ENCODE measurements around the gene TOP3A.

TOP3A gene

DNA sequence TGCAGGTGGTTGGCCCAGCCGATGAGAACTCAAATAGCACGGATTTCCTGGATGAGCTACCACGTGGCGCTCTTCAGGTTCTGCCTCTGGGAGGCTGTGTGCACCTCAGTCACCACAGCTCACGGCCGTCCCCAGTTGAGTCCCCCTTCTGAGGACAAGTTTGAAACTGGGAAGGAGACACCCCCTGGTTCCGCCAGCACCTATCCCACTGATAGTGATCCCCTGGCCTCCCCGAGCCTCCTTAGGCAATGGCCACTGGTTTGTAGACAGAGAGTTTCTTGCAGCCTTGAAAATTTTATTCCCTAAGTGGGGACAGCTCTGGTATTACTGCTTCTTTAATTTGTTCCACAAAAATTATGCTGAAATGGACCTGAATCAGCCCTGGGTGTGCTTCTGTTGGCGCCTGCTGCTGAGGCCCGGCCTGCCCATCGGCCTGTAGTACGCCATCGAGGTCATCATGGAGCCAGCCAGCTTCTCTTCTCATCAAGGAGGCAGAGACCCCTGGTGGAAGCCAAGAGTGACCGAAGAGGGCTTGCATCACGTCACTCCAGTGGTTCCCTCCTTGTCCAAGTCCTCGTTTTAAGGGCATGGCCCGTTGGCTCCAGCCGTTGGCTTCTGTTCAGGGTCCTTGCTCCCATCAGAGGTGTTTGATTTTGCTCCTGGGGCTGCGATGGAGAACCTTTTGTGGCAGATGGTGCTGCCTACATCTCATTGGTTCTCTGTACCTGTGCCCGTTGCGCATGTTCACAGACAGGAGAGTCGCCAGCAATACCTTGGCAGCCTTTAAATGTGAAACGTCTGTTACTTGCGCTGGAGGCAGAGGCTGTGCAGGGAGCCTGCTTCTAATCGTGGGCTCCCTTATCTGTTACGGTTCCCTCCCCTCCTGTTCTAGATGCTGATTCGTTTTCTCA lies 9.6 kb upstream of the TOP3A start:
- peaks cover 26% of the 10 kb centered on the region for H3K79me2 ChIP-seq (ENCODE audit: control insufficient read depth, insufficient read depth, low read length, unreplicated experiment)
- H3K27ac ChIP-seq (ENCODE audit: low read depth, low read length), result peak overlapping the region; percentile 35; the same call in 1 of the 2 replicates
- H3K27me3 ChIP-seq (ENCODE audit: insufficient read depth, low read length), result no peaks in the 10 kb centered on the region
- peaks cover 13% of the 10 kb centered on the region; the same call in 1 of the 2 replicates for H3K36me3 ChIP-seq (ENCODE audit: insufficient read depth, low read length)
- no peak overlapping the region for H3K4me3 ChIP-seq (ENCODE audit: low read depth, low read length)
- H2AFZ ChIP-seq (ENCODE audit: low read length, unreplicated experiment), result no peak overlapping the region
- peaks cover 5% of the 10 kb centered on the region for H3K4me1 ChIP-seq (ENCODE audit: control insufficient read depth, insufficient read depth, low read length, unreplicated experiment)

DNA sequence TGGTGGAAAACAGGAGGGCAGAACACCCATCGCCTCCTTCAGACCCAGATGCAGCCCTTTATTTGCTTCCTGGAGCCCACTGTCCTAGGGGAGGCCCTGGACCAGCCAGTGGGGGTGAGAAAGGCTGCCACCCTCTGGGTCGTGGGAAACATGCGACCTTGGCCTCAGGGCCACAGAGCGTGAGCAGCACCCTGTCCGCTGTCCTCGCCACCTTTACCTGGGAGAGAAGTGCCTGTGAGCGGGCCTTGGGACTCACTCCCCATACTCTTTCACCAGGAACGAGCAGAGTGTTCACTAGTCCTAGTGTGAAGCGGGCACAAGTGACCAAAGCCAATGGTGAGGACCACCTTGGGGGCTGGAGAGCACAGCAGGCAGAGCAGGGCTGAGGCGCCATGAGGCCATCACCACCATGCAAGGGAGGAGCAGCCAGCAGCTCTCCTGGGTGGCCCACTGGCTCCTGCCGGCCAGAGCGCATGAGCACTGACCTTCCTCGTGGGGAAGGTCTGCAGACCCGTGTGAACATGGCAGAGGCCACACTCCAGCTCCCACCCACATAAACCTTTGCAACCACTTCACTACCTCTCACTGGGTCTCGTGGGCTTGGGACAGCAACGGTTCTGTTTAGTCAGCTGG lies 8.8 kb upstream of the TOP3A start:
- H3K36me3 ChIP-seq (ENCODE audit: insufficient read depth, low read length), result peaks cover 13% of the 10 kb centered on the region; the same call in 1 of the 2 replicates
- peaks cover 13% of the 10 kb centered on the region for H3K4me1 ChIP-seq (ENCODE audit: control insufficient read depth, insufficient read depth, low read length, unreplicated experiment)
- H2AFZ ChIP-seq (ENCODE audit: low read length, unreplicated experiment), result no peak overlapping the region
- no peak overlapping the region for H3K27ac ChIP-seq (ENCODE audit: low read depth, low read length)
- H3K4me3 ChIP-seq (ENCODE audit: low read depth, low read length), result no peak overlapping the region
- no peaks in the 10 kb centered on the region for H3K27me3 ChIP-seq (ENCODE audit: insufficient read depth, low read length)
- H3K79me2 ChIP-seq (ENCODE audit: control insufficient read depth, insufficient read depth, low read length, unreplicated experiment), result peaks cover 34% of the 10 kb centered on the region

- peaks cover 14% of the 10 kb centered on the region; the same call in 1 of the 2 replicates for H3K36me3 ChIP-seq (ENCODE audit: insufficient read depth, low read length)
- H3K79me2 ChIP-seq (ENCODE audit: control insufficient read depth, insufficient read depth, low read length, unreplicated experiment), result peaks cover 40% of the 10 kb centered on the region
- H3K27ac ChIP-seq (ENCODE audit: low read depth, low read length), result no peak overlapping the region
- no peaks in the 10 kb centered on the region for H3K27me3 ChIP-seq (ENCODE audit: insufficient read depth, low read length)
- no peak overlapping the region for H3K4me3 ChIP-seq (ENCODE audit: low read depth, low read length)
- H3K4me1 ChIP-seq (ENCODE audit: control insufficient read depth, insufficient read depth, low read length, unreplicated experiment), result peaks cover 17% of the 10 kb centered on the region
- no peak overlapping the region for H2AFZ ChIP-seq (ENCODE audit: low read length, unreplicated experiment)
These were observed 8.2 kb upstream of the TOP3A start for GRCh38 chr17:18323007-18323406.

DNA sequence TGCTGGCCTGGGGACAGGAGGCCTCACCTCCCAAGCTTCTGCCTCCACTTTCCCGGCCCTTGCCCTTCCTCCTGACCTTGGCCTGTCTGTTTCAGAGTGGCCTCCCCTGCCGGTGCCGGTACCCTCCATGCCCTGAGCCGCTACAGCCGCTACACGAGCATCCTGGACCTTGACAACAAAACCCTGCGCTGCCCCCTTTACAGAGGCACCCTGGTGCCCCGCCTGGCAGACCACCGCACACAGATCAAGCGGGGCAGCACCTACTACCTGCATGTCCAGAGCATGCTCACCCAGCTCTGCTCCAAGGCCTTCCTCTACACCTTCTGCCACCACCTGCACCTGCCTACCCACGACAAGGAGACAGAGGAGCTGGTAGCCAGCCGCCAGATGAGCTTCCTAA lies 7.7 kb upstream of the TOP3A start:
- peaks cover 22% of the 10 kb centered on the region for H3K4me1 ChIP-seq (ENCODE audit: control insufficient read depth, insufficient read depth, low read length, unreplicated experiment)
- no peak overlapping the region for H3K4me3 ChIP-seq (ENCODE audit: low read depth, low read length)
- H3K36me3 ChIP-seq (ENCODE audit: insufficient read depth, low read length), result peaks cover 18% of the 10 kb centered on the region; the same call in 1 of the 2 replicates
- no peak overlapping the region for H2AFZ ChIP-seq (ENCODE audit: low read length, unreplicated experiment)
- H3K27ac ChIP-seq (ENCODE audit: low read depth, low read length), result no peak overlapping the region
- no peaks in the 10 kb centered on the region for H3K27me3 ChIP-seq (ENCODE audit: insufficient read depth, low read length)
- H3K79me2 ChIP-seq (ENCODE audit: control insufficient read depth, insufficient read depth, low read length, unreplicated experiment), result peaks cover 45% of the 10 kb centered on the region

- Histone ChIP-seq H3K4me3 (ENCODE audit: low read depth, low read length) (no peak overlapping the region), H3K79me2 (ENCODE audit: control insufficient read depth, insufficient read depth, low read length, unreplicated experiment) (peaks cover 57% of the 10 kb centered on the region), H3K36me3 (ENCODE audit: insufficient read depth, low read length) (peaks cover 26% of the 10 kb centered on the region; the same call in 1 of the 2 replicates), H3K27ac (ENCODE audit: low read depth, low read length) (no peak overlapping the region), H2AFZ (ENCODE audit: low read length, unreplicated experiment) (no peak overlapping the region), H3K27me3 (ENCODE audit: insufficient read depth, low read length) (no peaks in the 10 kb centered on the region), H3K4me1 (ENCODE audit: control insufficient read depth, insufficient read depth, low read length, unreplicated experiment) (peaks cover 34% of the 10 kb centered on the region)
These were observed 6.5 kb upstream of the TOP3A start for GRCh38 chr17:18321309-18321708.

DNA sequence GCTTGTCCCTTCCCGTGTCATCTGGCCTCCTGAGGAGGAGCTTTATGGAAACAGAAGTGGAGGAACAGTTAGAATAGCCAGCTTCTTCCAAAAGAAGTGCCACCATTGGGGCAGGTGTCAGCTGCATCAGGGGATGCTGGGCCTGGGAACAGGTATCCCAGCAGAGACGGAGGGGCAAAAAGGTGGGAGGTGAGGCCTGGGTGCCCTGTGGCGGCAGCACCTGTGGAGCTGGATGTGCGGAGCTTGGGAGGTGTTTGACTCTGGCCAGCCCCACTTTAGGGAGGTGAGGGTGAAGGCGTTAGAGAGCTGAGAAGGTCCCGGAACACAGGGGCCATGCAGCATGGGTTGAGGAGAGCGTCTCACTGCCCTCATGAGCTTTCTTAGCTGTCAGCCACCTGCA lies 5.5 kb upstream of the TOP3A start:
- Histone ChIP-seq H3K79me2 (ENCODE audit: control insufficient read depth, insufficient read depth, low read length, unreplicated experiment) (peaks cover 67% of the 10 kb centered on the region), H3K27ac (ENCODE audit: low read depth, low read length) (no peak overlapping the region), H3K27me3 (ENCODE audit: insufficient read depth, low read length) (no peaks in the 10 kb centered on the region), H2AFZ (ENCODE audit: low read length, unreplicated experiment) (no peak overlapping the region), H3K36me3 (ENCODE audit: insufficient read depth, low read length) (peaks cover 25% of the 10 kb centered on the region; the same call in 1 of the 2 replicates), H3K4me3 (ENCODE audit: low read depth, low read length) (peak overlapping the region; percentile 35; the same call in 1 of the 2 replicates), H3K4me1 (ENCODE audit: control insufficient read depth, insufficient read depth, low read length, unreplicated experiment) (peaks cover 40% of the 10 kb centered on the region)

- Histone ChIP-seq H3K4me3 (ENCODE audit: low read depth, low read length) (peak overlapping the region; percentile 49), H3K79me2 (ENCODE audit: control insufficient read depth, insufficient read depth, low read length, unreplicated experiment) (peaks cover 67% of the 10 kb centered on the region), H3K27ac (ENCODE audit: low read depth, low read length) (no peak overlapping the region), H2AFZ (ENCODE audit: low read length, unreplicated experiment) (no peak overlapping the region), H3K36me3 (ENCODE audit: insufficient read depth, low read length) (peaks cover 19% of the 10 kb centered on the region; the same call in 1 of the 2 replicates), H3K4me1 (ENCODE audit: control insufficient read depth, insufficient read depth, low read length, unreplicated experiment) (peaks cover 40% of the 10 kb centered on the region), H3K27me3 (ENCODE audit: insufficient read depth, low read length) (no peaks in the 10 kb centered on the region)
These were observed 4.9 kb upstream of the TOP3A start for GRCh38 chr17:18319604-18320256.

GRCh38 chr17:18318771-18319450 lies 4.1 kb upstream of the TOP3A start:
- Histone ChIP-seq H2AFZ (ENCODE audit: low read length, unreplicated experiment) (no peak overlapping the region), H3K4me1 (ENCODE audit: control insufficient read depth, insufficient read depth, low read length, unreplicated experiment) (peaks cover 40% of the 10 kb centered on the region), H3K36me3 (ENCODE audit: insufficient read depth, low read length) (peaks cover 17% of the 10 kb centered on the region; the same call in 1 of the 2 replicates), H3K27me3 (ENCODE audit: insufficient read depth, low read length) (no peaks in the 10 kb centered on the region), H3K4me3 (ENCODE audit: low read depth, low read length) (peak overlapping the region; percentile 49), H3K79me2 (ENCODE audit: control insufficient read depth, insufficient read depth, low read length, unreplicated experiment) (peaks cover 74% of the 10 kb centered on the region), H3K27ac (ENCODE audit: low read depth, low read length) (no peak overlapping the region)

- H3K4me3 ChIP-seq (ENCODE audit: low read depth, low read length), result peak overlapping the region; percentile 96
- H2AFZ ChIP-seq (ENCODE audit: low read length, unreplicated experiment), result no peak overlapping the region
- peaks cover 80% of the 10 kb centered on the region for H3K79me2 ChIP-seq (ENCODE audit: control insufficient read depth, insufficient read depth, low read length, unreplicated experiment)
- no peaks in the 10 kb centered on the region for H3K27me3 ChIP-seq (ENCODE audit: insufficient read depth, low read length)
- peaks cover 46% of the 10 kb centered on the region for H3K4me1 ChIP-seq (ENCODE audit: control insufficient read depth, insufficient read depth, low read length, unreplicated experiment)
- H3K27ac ChIP-seq (ENCODE audit: low read depth, low read length), result peak overlapping the region; percentile 18; the same call in 1 of the 2 replicates
- H3K36me3 ChIP-seq (ENCODE audit: insufficient read depth, low read length), result peaks cover 13% of the 10 kb centered on the region; the same call in 1 of the 2 replicates
These were observed 3.3 kb upstream of the TOP3A start for GRCh38 chr17:18318117-18318516.

GRCh38 chr17:18315961-18316360 lies 1.2 kb upstream of the TOP3A start:
- Histone ChIP-seq H2AFZ (ENCODE audit: low read length, unreplicated experiment) (no peak overlapping the region), H3K4me3 (ENCODE audit: low read depth, low read length) (peak overlapping the region; percentile 96), H3K27ac (ENCODE audit: low read depth, low read length) (peak overlapping the region; percentile 87), H3K36me3 (ENCODE audit: insufficient read depth, low read length) (peaks cover 13% of the 10 kb centered on the region; the same call in 1 of the 2 replicates), H3K27me3 (ENCODE audit: insufficient read depth, low read length) (no peaks in the 10 kb centered on the region), H3K4me1 (ENCODE audit: control insufficient read depth, insufficient read depth, low read length, unreplicated experiment) (peaks cover 52% of the 10 kb centered on the region), H3K79me2 (ENCODE audit: control insufficient read depth, insufficient read depth, low read length, unreplicated experiment) (peaks cover 94% of the 10 kb centered on the region)

Data from ACC112 (cell line).